Right ventricle myocardium superior (tissue), 1 donor: ENCODE data around the gene ITGA1. TPM values are rescaled to one million over a fixed set of nuclear protein-coding genes. Genes with fewer than 3 reads are reported as not detected.
"Not testable (repeated sequence)": the region's sequence is repeated elsewhere in the genome, so short reads cannot be mapped to it uniquely, and the experiment has no call there.

Experiments
- ATAC-seq: fragments of 200-7000 bp; cut with Tn5 transposase; one replicate; pipeline ENCODE4 v1.9.1; 2020; ENCODE audit warnings: mild to moderate bottlenecking; ENCODE audit not compliant: poor library complexity
- DNase-seq: peaks from one replicate; pipeline ENCODE4 v3.0.0-alpha.2; 2020
- intact Hi-C: fragments of 100-400 bp; cut with DNase I; formaldehyde crosslinking; loops from one replicate; pipeline ENCODE4 v1.11.2; 2022
- long read RNA-seq: library from polyadenylated mRNA; unstranded; transcript quantifications from one replicate; pipeline ENCODE4 v2.0.0, GENCODE V29; 2021
- total RNA-seq: library from RNA; stranded (reverse); fragmentation: NEBNext Ultra II Directional; extraction: Animal tissue kit (Norgen Biotek cat#: 25700); gene quantifications from one replicate; pipeline ENCODE4 v1.2.1, GENCODE V29; 2021
- donor health status: DM: no; HTN: yes; CAD: no; lungs with severe emphysema.

Gene ITGA1
- total RNA-seq = 23.6 TPM
- long read RNA-seq, full-length matches to known transcripts = 11 of 15 reads
- long read RNA-seq, partial matches to known transcripts = 2 of 15 reads
- long read RNA-seq, other reads (novel, unspliced or antisense) = 2 of 15 reads

GRCh38 chr5:52787600-52788504 is at the start of gene ITGA1, which contains the start of gene PELO:
ITGA1 (plus strand) TSS chr5:52787916; CDS start chr5:52788354, 438 bp downstream.
PELO (plus strand) TSS chr5:52787916; CDS start chr5:52800395, 12,479 bp downstream.
- DNase-seq (peak; percentile 84), ATAC-seq (peak; percentile 95)
- intact Hi-C loops = loop anchor here (5.0 to 10.0 kb wide), 2 partner anchors 93 to 129 kb away; no protein-coding TSS in a partner anchor

GRCh38 chr5:52738095-52738506 is 49.6 kb upstream of the ITGA1 start:
- DNase-seq (no peak), ATAC-seq (no peak)
- intact Hi-C loops = no loop called here

GRCh38 chr5:52740007-52740406 is 47.7 kb upstream of the ITGA1 start:
- DNase-seq (no peak), ATAC-seq (no peak)
- intact Hi-C loops = no loop called here

GRCh38 chr5:52743012-52743411 is 44.7 kb upstream of the ITGA1 start:
- ATAC-seq = no peak

GRCh38 chr5:52743529-52743928 is 44.2 kb upstream of the ITGA1 start:
- DNase-seq (no peak), ATAC-seq (no peak)
- intact Hi-C loops = no loop called here

More at GRCh38 chr5:52743012-52743411, 44.7 kb upstream of the ITGA1 start:
- DNase-seq = no peak
- intact Hi-C loops = no loop called here

- no peak for ATAC-seq
- intact Hi-C loops = no loop called here
These were observed 43.7 kb upstream of the ITGA1 start for GRCh38 chr5:52743970-52744369.

GRCh38 chr5:52744867-52745458 is 42.8 kb upstream of the ITGA1 start:
- intact Hi-C loops, DNase-seq, ATAC-seq: not testable (repeated sequence)

More at GRCh38 chr5:52743970-52744369, 43.7 kb upstream of the ITGA1 start:
- DNase-seq = no peak

GRCh38 chr5:52746539-52746938 is 41.2 kb upstream of the ITGA1 start:
- ATAC-seq (no peak), DNase-seq (no peak)
- intact Hi-C loops = no loop called here

GRCh38 chr5:52748590-52748989 is 39.1 kb upstream of the ITGA1 start:
- DNase-seq = no peak
- no peak for ATAC-seq
- intact Hi-C loops = no loop called here

- no peak for DNase-seq
- no peak for ATAC-seq
- intact Hi-C loops = no loop called here
These were observed 38.0 kb upstream of the ITGA1 start for GRCh38 chr5:52749666-52750065.

- ATAC-seq = no peak
- intact Hi-C loops = no loop called here
- DNase-seq = no peak
These were observed 36.6 kb upstream of the ITGA1 start for GRCh38 chr5:52751137-52751536.

GRCh38 chr5:52754051-52754450 is 33.7 kb upstream of the ITGA1 start:
- ATAC-seq (no peak), DNase-seq (no peak)

GRCh38 chr5:52757527-52757926 is 30.2 kb upstream of the ITGA1 start:
- DNase-seq (no peak), ATAC-seq (no peak)

More at GRCh38 chr5:52754051-52754450, 33.7 kb upstream of the ITGA1 start:
- intact Hi-C loops = no loop called here

GRCh38 chr5:52758014-52758413 is 29.7 kb upstream of the ITGA1 start:
- DNase-seq = no peak
- no peak for ATAC-seq
- intact Hi-C loops = no loop called here

More at GRCh38 chr5:52757527-52757926, 30.2 kb upstream of the ITGA1 start:
- intact Hi-C loops = no loop called here

GRCh38 chr5:52759331-52759730 is 28.4 kb upstream of the ITGA1 start:
- intact Hi-C loops = no loop called here
- no peak for DNase-seq
- ATAC-seq = no peak

- ATAC-seq = no peak
- no peak for DNase-seq
- intact Hi-C loops = no loop called here
These were observed 26.9 kb upstream of the ITGA1 start for GRCh38 chr5:52760695-52761366.

- ATAC-seq (no peak), DNase-seq (no peak)
- intact Hi-C loops = no loop called here
These were observed 20.4 kb upstream of the ITGA1 start for GRCh38 chr5:52767217-52767743.

GRCh38 chr5:52767766-52768480 is 19.8 kb upstream of the ITGA1 start:
- DNase-seq (no peak), ATAC-seq (no peak)
- intact Hi-C loops = no loop called here
